ENCODE measurements around the gene C4BPA. TPM values are rescaled to one million over a fixed set of nuclear protein-coding genes. Genes with fewer than 3 reads are reported as not detected.

C4BPA gene
- total RNA-seq, 2 experiments from 2014 or later, result not detected

- ChIA-PET POLR2A (no interaction called here), CTCF (interaction anchor here (2.1 kb wide), 1 partner anchor 43 kb away, joined by 4 read pairs; no protein-coding TSS in a partner anchor)
- Mint-ChIP-seq H3K9me3 (peaks cover 11% of the 10 kb centered on the region), H3K36me3 (ENCODE audit: low read depth) (no peaks in the 10 kb centered on the region), H3K4me1 (peaks cover 6% of the 10 kb centered on the region), H3K4me3 (no peak overlapping the region), H3K27ac (no peak overlapping the region), H3K27me3 (no peaks in the 10 kb centered on the region)
- no peak for DNase-seq
Observed at GRCh38 chr1:207186503-207186902, 82.5 kb downstream of the C4BPA start.

DNA sequence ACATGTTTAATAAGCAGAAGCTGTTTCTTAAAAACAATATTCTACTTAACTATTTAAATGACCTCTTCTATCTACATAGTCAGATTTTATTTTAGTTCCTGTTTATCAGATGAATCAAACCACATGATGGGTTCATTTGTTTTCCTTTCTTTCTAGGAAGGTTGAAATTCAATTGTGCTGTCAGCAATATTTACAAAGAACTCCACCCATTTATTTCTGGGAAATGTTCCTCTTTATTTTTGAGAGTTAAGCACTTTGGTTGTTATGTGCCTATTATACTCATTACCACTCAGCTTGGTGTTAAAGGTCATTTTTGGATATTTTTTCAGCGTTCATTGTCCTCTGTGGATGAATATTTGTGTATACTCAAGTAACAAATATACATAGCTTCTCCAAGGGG, 84.9 kb downstream of the C4BPA start:
- peaks cover 11% of the 10 kb centered on the region for H3K9me3 Mint-ChIP-seq
- POLR2A ChIA-PET, result no interaction called here

GRCh38 chr1:207191061-207191460, 87.0 kb downstream of the C4BPA start:
- no peaks in the 10 kb centered on the region for H3K27me3 Mint-ChIP-seq
- no peaks in the 10 kb centered on the region for H3K36me3 Mint-ChIP-seq (ENCODE audit: low read depth)
- DNase-seq, result no peak
- POLR2A ChIA-PET, result no interaction called here
- H3K4me3 Mint-ChIP-seq, result no peak overlapping the region
- no peak overlapping the region for H3K27ac Mint-ChIP-seq
- CTCF ChIA-PET, result no interaction called here
- H3K9me3 Mint-ChIP-seq, result peaks cover 12% of the 10 kb centered on the region
- peaks cover 6% of the 10 kb centered on the region for H3K4me1 Mint-ChIP-seq

More for the DNA sequence above, 84.9 kb downstream of the C4BPA start:
- Mint-ChIP-seq H3K27me3 (no peaks in the 10 kb centered on the region), H3K27ac (no peak overlapping the region), H3K36me3 (ENCODE audit: low read depth) (no peaks in the 10 kb centered on the region), H3K4me3 (no peak overlapping the region), H3K4me1 (peaks cover 6% of the 10 kb centered on the region)
- DNase-seq, result no peak
- CTCF ChIA-PET, result interaction anchor here (1.0 to 1.1 kb wide), 2 partner anchors 11 to 64 kb away, joined by 3 to 4 read pairs; no protein-coding TSS in a partner anchor

GRCh38 chr1:207191776-207192175, 87.7 kb downstream of the C4BPA start:
- no peaks in the 10 kb centered on the region for H3K27me3 Mint-ChIP-seq
- no peak overlapping the region for H3K4me3 Mint-ChIP-seq
- ChIA-PET POLR2A (no interaction called here), CTCF (no interaction called here)
- no peak overlapping the region for H3K27ac Mint-ChIP-seq
- H3K4me1 Mint-ChIP-seq, result peaks cover 6% of the 10 kb centered on the region
- no peak for DNase-seq
- H3K9me3 Mint-ChIP-seq, result peaks cover 9% of the 10 kb centered on the region
- H3K36me3 Mint-ChIP-seq (ENCODE audit: low read depth), result no peaks in the 10 kb centered on the region

- Mint-ChIP-seq H3K27ac (no peak overlapping the region), H3K4me3 (no peak overlapping the region), H3K27me3 (peaks cover 9% of the 10 kb centered on the region), H3K4me1 (peaks cover 2% of the 10 kb centered on the region), H3K36me3 (ENCODE audit: low read depth) (no peaks in the 10 kb centered on the region), H3K9me3 (peaks cover 7% of the 10 kb centered on the region)
- POLR2A ChIA-PET, result no interaction called here
- no peak for DNase-seq
- CTCF ChIA-PET, result no interaction called here
Observed at GRCh38 chr1:207194197-207194596, 90.2 kb downstream of the C4BPA start.

Other genes with a start within 250 kb of the C4BPA start
- not detected for gene IL20, start 238.6 kb upstream of the C4BPA start, total RNA-seq
- not detected for gene IL24, start 206.8 kb upstream of the C4BPA start, total RNA-seq
- gene FCMR, start 182.3 kb upstream of the C4BPA start, total RNA-seq, result 100 to 1,000 TPM; 151 to 157 TPM
- gene PIGR, start 157.8 kb upstream of the C4BPA start, total RNA-seq, result not detected
- gene FCAMR, start 133.8 kb upstream of the C4BPA start, total RNA-seq, result not detected
- not detected for gene C1orf116, start 71.5 kb upstream of the C4BPA start, total RNA-seq
- gene YOD1, start 53.0 kb upstream of the C4BPA start, total RNA-seq, result 1 to 10 TPM; 7.3 TPM
- gene PFKFB2, start 51.0 kb upstream of the C4BPA start, total RNA-seq, result 1 to 10 TPM; 2.1 to 2.5 TPM
- gene C4BPB, start 15.4 kb upstream of the C4BPA start, total RNA-seq, result 1 to 10 TPM; 2.1 to 3.1 TPM
- 100 to 1,000 TPM in 1 of 2 experiments, 10 to 100 TPM in 1; 92.0 to 117 TPM for gene CD55, start 217.4 kb downstream of the C4BPA start, total RNA-seq